Measurements from ENCODE around the gene GSC2. TPM values are rescaled to one million over a fixed set of nuclear protein-coding genes. Genes with fewer than 3 reads are reported as not detected.

Gene GSC2, protein sequence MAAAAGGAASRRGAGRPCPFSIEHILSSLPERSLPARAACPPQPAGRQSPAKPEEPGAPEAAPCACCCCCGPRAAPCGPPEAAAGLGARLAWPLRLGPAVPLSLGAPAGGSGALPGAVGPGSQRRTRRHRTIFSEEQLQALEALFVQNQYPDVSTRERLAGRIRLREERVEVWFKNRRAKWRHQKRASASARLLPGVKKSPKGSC
- total RNA-seq, result not detected in 2 replicates

DNA sequence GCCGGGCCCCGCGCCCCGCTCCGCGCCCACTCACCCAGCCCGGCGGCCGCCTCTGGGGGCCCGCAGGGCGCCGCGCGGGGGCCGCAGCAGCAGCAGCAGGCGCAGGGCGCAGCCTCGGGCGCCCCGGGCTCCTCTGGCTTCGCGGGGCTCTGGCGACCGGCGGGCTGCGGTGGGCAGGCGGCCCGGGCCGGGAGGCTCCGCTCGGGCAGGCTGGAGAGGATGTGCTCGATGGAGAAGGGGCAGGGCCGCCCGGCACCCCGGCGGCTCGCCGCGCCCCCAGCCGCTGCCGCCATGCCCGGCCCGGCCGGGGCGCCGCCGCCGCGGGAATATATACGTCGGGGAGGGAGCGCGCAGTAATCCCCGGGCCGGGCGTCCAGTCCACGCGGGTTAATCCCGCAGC, at the start of gene GSC2:
TSS of gene GSC2 (minus strand) at position 302 of the 400 bp plus-strand sequence. CDS start at position 293, 9 bp downstream.
- intact Hi-C loops (cut with micrococcal nuclease), result no loop called here

GRCh38 chr22:19199479-19199878, 49.4 kb upstream of the GSC2 start:
- intact Hi-C loops (cut with micrococcal nuclease), result no loop called here

- intact Hi-C loops (cut with micrococcal nuclease), result no loop called here
Observed at GRCh38 chr22:19197997-19198865, 48.1 kb upstream of the GSC2 start.

- intact Hi-C loops (cut with micrococcal nuclease), result no loop called here
Observed at GRCh38 chr22:19196841-19197612, 46.9 kb upstream of the GSC2 start.

DNA sequence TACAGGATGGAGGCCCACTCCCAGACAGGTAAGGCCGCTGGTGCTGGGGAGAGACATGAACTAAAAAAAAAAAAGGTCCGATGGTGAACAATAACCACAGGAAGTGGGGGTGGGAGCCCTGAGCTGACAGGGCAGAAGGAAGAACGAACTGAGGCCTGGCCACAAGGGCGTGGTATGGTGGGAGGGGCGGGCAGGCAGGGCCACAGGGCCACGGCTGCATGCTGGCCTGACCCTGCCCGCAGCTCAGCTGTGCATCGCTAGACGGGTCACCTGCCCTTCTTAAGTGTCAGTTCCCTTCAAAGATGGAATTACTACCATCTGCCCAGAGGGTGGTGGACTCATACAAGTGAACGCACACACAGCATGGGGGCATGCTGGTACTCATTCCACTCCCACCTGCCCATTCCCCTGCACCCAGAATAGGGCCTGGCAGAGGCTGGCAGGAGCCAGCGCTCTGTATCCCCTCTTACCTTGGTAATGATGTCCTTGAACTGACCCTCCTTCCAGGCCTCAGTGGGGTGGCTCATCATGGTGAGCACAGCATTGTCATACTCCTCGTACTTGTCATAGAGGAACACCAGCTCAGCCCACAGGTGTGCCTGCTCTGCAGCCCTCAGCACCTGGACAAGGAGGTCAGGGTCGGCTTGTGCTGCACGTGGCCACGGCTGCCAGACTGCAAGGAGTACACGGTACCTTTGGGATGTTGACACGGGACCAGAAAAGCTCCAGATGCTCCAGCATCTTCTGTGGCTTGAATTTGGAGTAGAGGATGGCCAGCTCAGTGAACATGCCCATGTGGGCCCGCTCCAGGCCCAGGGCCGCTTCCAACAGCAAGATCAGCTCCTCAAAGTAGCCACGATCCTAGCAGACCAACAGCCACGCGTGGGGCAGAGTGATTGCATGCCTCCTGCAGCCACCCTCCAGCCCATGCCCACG, 46.0 kb upstream of the GSC2 start:
- intact Hi-C loops (cut with micrococcal nuclease), result no loop called here

DNA sequence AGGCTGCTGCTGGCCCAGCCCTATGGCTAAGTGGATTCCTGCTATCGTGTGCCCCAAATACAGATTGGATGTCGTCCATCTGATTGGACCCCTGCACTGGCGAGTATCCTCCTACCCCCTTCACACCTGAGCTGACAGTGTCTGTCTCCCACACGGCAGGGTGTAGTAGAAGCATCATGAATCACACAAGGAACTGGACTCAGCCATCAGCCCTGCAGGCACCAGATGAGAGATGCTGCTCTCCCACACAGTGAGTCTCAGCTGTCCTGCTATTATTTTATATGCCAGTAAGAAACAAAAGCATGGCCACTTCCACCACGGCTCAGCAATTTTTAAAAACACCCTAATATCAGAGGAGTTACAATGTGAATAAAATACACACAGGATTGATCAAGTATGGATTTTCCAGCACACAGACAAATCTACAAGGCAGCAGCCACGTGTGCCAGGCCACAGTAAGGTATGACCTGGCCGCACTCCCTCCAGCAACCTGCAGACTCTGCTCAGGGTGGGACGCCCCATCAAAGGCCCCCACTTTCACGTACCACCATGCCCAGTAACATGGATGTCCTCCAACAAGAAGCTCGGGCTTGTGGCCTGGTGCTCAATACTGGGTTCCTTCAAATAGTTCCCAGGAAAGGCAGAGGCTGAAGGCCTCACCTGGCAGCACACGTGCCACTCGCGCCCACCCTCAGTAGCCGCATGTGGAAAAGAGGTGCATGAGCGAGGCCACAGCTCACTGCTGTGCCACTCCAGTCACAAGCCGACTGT, 44.9 kb upstream of the GSC2 start:
- intact Hi-C loops (cut with micrococcal nuclease), result no loop called here

- intact Hi-C loops (cut with micrococcal nuclease), result no loop called here
Observed at GRCh38 chr22:19193879-19194278, 43.8 kb upstream of the GSC2 start.

DNA sequence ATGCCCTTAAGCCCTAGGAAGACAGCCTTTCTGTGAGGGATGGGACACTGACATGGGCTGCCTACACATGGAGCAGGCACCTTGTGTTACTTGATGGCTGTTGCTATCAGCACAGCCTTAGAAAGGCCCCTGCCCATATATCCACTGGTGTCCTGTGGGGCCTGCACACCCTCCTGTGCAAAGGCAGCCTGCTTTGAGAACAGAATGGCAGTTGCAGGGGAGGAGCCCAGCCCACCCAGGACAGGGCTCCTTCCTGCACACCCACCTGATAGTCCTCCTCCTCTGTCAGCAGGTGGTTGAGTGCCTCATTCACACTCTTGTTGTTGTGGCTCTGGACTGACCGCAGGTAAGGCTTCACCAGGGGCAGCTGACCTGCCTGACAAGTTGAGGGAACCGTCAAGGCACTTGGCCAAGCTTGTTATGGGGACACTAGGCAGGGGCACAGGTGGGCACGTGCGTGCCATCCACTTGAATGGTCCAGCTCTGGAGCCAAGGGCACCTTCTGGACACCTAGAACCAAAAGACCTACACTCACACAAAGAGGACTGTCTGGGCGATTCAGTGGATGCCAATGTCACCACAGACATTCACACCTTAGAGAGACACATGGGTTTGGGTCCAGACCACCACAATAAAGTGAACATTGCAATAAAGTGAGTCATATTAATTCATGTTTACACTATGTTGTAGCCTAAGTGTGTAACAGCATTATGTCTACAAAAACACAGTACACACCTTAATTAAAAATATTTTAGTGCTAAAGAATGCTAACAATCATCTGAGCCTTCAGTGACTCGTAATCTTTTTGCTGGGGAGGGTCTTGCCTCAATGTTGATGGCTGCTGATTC, 37.8 kb upstream of the GSC2 start:
- intact Hi-C loops (cut with micrococcal nuclease), result no loop called here

GRCh38 chr22:19184276-19184997, 34.3 kb upstream of the GSC2 start:
- intact Hi-C loops (cut with micrococcal nuclease), result no loop called here

DNA sequence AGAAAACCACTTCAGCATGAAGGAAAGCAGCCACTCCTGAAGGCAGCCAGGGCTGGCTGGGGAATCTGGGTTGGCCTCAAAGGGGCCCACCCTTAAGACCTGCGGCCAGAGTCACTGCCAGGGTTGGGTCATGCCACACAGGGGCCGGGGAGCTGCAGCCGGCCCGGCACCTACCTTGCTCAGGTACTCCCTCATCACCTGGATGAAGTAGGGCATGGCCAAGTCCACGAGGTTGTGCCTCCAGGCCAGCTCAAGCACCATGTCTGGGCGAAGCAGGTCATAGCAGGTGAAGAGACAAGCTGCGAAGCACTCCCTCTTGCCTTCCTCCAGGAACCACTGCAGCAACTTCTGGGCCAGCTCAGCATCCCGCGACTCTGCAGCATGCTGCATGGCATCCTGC, 33.1 kb upstream of the GSC2 start:
- intact Hi-C loops (cut with micrococcal nuclease), result no loop called here

- intact Hi-C loops (cut with micrococcal nuclease), result no loop called here
Observed at GRCh38 chr22:19182472-19183157, 32.5 kb upstream of the GSC2 start.

DNA sequence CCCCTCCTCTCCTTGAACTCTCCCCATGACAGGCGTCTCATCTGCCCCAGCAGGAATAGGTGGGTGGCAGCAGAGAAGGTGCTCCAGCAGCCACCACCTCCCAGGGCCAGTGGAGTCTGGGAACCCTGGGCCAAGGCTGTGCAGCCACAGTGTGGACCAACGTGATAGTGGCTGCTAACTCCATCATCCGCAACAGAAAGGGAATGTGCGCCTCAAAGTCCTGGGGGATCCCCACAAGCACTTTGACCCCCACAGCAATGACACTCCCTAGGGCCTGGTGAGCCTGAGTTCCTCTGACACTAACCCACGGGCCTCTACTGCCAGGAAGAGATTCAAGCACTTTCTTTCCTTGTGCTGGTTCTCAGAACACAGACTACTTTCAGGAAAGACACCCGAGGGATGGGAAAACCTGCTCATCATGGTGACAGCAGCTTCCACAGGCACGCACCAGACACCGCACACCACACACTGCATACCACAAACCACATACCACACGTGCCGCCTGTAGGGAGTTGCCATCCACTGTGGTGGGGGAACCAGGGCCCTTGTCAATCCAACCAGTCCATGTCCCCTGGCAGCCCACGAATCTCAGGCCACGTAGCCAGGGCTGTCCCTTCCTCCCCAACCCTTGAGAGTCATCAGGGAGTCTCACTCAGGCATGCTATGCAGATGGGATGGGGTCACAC, 31.8 kb upstream of the GSC2 start:
- intact Hi-C loops (cut with micrococcal nuclease), result no loop called here

GRCh38 chr22:19180740-19181410, 30.8 kb upstream of the GSC2 start:
- intact Hi-C loops (cut with micrococcal nuclease), result no loop called here

- intact Hi-C loops (cut with micrococcal nuclease), result no loop called here
Observed at GRCh38 chr22:19180234-19180633, 30.1 kb upstream of the GSC2 start.

GRCh38 chr22:19179497-19180048, 29.5 kb upstream of the GSC2 start:
- intact Hi-C loops (cut with micrococcal nuclease), result loop anchor here (1.0 to 2.0 kb wide), 3 partner anchors 57 to 268 kb away; partner anchors contain the start of genes C22orf39, DGCR2 and MRPL40
